OCI-M2 (cell line): ENCODE data around the gene CNDP1.

Experiments used
- DNase-seq: peaks from one replicate; lab custom pipeline; 2025; ENCODE audit not compliant: unreplicated experiment; lab: John Stamatoyannopoulos, UW

Gene CNDP1

GRCh38 chr18:74623047-74623816 lies 88.9 kb downstream of the CNDP1 start:
- no peak for DNase-seq

DNA sequence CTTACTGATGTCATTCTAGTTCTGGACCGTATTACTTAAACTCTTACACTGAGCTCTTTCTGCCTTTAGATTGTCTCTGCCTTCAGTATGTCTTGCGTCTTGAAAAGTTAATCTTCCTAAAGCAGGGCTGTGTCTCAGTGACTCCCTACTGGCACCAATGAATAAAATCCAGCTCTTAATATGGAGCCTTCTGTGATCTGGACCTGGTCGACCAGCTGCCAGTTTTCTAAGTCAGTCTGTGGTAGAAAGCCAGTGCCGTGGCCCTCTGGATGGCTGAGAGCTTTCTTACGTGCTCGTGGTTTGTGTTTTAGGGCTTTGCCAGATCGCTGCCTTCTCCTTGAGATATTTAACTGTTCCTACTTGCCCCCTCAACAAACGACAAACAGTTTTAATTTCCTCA lies 90.2 kb downstream of the CNDP1 start:
- DNase-seq: no peak

DNA sequence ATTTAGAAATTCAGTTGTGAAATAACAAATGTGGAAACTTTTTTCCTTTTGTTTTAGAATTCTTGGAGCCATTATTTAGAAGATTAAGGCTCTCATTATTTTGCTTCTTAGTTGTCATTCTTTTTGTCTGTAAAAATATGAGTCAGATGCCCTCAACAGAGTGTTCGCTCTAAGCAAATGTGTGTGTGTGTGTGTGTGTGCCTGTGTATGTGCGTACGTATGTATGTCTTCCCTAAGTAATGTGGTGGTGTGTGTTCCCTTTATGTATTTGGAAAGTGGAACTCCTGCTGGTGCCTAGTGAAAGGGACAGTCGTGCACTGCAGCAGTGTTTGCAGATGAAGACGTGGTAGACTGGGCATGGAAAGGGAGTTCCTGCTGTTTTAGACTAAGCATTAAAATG lies 90.9 kb downstream of the CNDP1 start:
- no peak for DNase-seq

DNA sequence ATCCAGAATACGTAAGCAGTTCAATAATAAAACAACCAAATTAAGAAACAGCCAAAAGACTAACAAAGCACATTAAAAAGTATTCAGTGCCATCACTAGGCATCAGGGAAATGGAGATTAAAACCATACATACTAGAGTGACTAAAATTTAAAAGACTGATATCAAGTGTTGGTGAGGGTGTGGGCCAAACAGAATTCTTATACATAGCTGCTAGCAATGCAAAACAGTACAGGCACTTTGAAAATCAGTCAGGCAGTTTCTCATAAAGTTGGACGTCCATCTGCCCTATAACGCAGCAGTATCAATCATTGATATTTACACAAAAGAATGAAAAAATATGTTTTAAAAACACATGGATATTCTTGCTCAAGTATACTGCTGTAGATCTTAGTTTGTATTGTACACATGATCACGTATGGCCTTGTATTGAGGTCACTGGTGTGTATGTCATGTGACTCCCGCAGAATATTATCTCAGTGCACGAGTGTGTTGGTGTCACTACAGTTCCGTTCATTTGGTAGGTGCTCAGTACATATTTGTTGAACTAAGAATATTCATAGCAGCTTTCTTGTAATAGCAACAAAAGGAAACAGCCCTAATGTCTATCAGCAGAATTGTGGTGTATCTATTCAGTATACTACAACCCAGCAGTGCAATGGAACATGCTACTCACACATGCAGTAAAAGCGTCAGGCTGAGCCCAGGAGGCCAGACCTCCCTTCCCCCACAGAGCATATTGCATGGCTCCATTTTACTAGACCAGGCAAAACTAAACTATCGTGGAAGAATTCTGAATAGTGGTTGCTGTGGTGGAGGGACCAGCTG lies 92.0 kb downstream of the CNDP1 start:
- no peak for DNase-seq

GRCh38 chr18:74630804-74631203 lies 96.5 kb downstream of the CNDP1 start:
- no peak for DNase-seq

DNA sequence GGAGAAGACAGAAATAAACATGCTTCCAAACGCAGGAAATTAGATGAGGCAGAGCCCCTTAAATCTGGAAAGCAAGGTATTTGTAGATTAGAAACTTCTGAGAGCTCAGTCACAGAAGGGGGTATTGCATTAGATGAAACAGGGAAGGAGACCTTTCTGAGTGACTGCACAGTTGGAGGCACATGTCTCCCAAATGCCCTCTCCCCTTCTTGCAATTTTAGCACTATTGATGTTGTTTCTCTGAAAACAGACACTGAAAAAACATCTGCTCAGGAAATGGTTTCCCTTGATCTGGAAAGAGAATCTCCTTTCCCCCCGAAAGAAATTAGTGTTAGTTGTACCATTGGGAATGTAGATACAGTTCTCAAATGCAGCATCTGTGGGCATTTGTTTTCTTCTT lies 96.9 kb downstream of the CNDP1 start:
- no peak for DNase-seq

- no peak for DNase-seq
These were observed 97.5 kb downstream of the CNDP1 start for GRCh38 chr18:74631623-74632350.

GRCh38 chr18:74632351-74632679 lies 98.0 kb downstream of the CNDP1 start:
- no peak for DNase-seq

DNA sequence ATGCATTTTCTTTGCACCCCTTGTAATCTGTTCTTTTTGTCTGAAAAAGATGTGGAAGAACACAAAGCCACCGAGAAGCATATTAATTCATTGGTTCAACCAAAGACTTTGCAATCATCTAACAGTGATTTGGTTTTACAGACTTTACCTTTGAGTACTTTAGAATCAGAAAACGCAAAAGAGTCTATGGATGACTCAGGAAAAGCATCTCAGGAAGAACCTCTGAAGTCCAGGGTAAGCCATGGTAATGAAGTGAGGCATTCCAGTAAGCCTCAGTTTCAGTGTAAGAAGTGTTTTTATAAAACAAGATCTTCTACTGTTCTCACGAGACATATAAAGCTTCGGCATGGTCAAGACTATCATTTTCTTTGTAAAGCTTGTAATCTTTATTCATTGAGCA lies 98.6 kb downstream of the CNDP1 start:
- no peak for DNase-seq

- DNase-seq: no peak
These were observed 99.5 kb downstream of the CNDP1 start for GRCh38 chr18:74633652-74634352.

GRCh38 chr18:74635224-74635975 lies 101.1 kb downstream of the CNDP1 start:
- no peak for DNase-seq
